ENCODE measurements around the gene BARX1.

DNA sequence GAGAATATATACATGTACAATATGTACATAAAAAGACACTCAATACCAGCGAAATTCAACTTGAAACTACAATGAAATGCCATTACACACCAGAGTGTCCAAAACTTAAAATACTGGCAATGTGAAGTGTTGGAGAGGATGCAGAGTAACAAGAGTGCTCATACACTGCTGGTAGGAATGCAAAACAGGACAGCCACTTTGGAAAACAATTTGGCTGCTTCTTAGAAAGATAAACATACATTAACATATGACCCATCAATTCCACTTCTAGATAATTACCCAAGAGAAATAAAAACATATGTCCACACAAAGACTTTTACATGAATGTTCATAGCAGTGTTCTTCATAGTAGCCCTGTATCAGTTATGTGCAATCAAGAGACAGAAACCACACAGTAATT lies 39.4 kb upstream of the BARX1 start:
- no peak for TF ChIP-seq CTCF (IDR thresholded peaks at IDR 0.05)
- TF ChIP-seq TCF7 (CRISPR knock-in tag; IDR thresholded peaks at IDR 0.05; ENCODE audit: low read depth): no peak
- TF ChIP-seq ATF6 (CRISPR knock-in tag; IDR thresholded peaks at IDR 0.05): no peak
- TF ChIP-seq NR2C2 (CRISPR knock-in tag; IDR thresholded peaks at IDR 0.05): no peak
- no peak for TF ChIP-seq ZBTB21 (CRISPR knock-in tag; IDR thresholded peaks at IDR 0.05; ENCODE audit: borderline replicate concordance)
- TF ChIP-seq ZNF263 (CRISPR knock-in tag; IDR thresholded peaks at IDR 0.05; ENCODE audit: low read depth): no peak
- TF ChIP-seq CREM (CRISPR knock-in tag; IDR thresholded peaks at IDR 0.05): no peak
- no peak for TF ChIP-seq MAX (CRISPR knock-in tag; IDR thresholded peaks at IDR 0.05)
- no peak for TF ChIP-seq MYBL2 (CRISPR knock-in tag; IDR thresholded peaks at IDR 0.05)
- TF ChIP-seq, protein P1, sequence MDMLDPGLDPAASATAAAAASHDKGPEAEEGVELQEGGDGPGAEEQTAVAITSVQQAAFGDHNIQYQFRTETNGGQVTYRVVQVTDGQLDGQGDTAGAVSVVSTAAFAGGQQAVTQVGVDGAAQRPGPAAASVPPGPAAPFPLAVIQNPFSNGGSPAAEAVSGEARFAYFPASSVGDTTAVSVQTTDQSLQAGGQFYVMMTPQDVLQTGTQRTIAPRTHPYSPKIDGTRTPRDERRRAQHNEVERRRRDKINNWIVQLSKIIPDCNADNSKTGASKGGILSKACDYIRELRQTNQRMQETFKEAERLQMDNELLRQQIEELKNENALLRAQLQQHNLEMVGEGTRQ (CRISPR knock-in tag; IDR thresholded peaks at IDR 0.05): no peak
- no peak for TF ChIP-seq NFYB (CRISPR knock-in tag; conservative IDR thresholded peaks at IDR 0.05; ENCODE audit: low read depth)
- TF ChIP-seq, protein P2, sequence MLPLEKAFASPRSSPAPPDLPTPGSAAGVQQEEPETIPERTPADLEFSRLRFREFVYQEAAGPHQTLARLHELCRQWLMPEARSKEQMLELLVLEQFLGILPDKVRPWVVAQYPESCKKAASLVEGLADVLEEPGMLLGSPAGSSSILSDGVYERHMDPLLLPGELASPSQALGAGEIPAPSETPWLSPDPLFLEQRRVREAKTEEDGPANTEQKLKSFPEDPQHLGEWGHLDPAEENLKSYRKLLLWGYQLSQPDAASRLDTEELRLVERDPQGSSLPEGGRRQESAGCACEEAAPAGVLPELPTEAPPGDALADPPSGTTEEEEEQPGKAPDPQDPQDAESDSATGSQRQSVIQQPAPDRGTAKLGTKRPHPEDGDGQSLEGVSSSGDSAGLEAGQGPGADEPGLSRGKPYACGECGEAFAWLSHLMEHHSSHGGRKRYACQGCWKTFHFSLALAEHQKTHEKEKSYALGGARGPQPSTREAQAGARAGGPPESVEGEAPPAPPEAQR (CRISPR knock-in tag; IDR thresholded peaks at IDR 0.05): no peak
- TF ChIP-seq MXD4 (CRISPR knock-in tag; IDR thresholded peaks at IDR 0.05; ENCODE audit: borderline replicate concordance): no peak

Measured in WTC11 (cell line).